ENCODE results near the gene ARMC3. TPM values are rescaled to one million over a fixed set of nuclear protein-coding genes. Genes with fewer than 3 reads are reported as not detected.

The ARMC3 gene
- total and polyA plus RNA-seq, 9 of the 15 experiments (the other 6 are each of a cell fraction or from before 2014, with no cell fraction given): 0.33 to 1.1 (median 0.62) TPM

DNA sequence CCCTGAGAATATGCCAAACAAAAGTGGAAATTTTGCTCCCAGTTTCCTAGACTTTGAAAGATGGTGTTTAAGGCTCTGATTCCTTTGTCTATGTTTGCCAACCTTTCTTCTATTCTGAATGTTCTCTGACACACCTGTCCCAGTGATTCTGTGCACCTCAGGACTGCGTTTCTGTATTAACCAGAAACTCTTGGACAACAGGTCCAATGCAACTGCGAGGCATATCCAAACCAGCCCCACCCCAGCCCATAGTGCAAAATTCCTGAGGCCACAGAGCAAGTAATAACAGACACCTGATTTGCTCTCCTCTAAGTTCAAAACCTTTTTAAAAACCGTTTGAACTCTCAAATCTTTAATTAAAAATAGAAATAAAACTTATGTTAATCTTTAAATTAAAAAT is 130.5 kb downstream of the ARMC3 start:
- ChIA-PET CTCF (ENCODE audit: low intra/inter-chr PET ratio) (no interaction called here), POLR2A (interaction anchor here (1.5 kb wide), 1 partner anchor 23 kb away, joined by 5 read pairs; no protein-coding TSS in a partner anchor)
- Histone ChIP-seq H3K27me3 (ENCODE audit: control insufficient read depth in 2 of 2, insufficient read depth in 2 of 2, low read length in 2 of 2) (no peaks in the 10 kb centered on the region), H3K36me3 (ENCODE audit: control insufficient read depth, insufficient read depth, low read length) (no peaks in the 10 kb centered on the region), H3K4me2 (ENCODE audit: insufficient read depth, low read length) (no peak overlapping the region), H3K9ac (ENCODE audit: insufficient read depth in 1 of 2, low read depth in 2 of 2, low read length in 2 of 2) (no peak overlapping the region), H2AFZ (ENCODE audit: low read depth, low read length) (no peak overlapping the region), H3K9me3 (replicated peaks; ENCODE audit: control insufficient read depth, insufficient read depth, low read depth, low read length) (no peaks in the 10 kb centered on the region), H3K4me3 (no peak overlapping the region), H4K20me1 (replicated peaks; ENCODE audit: control insufficient read depth, insufficient read depth, low read length) (no peaks in the 10 kb centered on the region), H3K9me1 (ENCODE audit: control insufficient read depth, insufficient read depth, low read length) (no peaks in the 10 kb centered on the region), H3K79me2 (ENCODE audit: control insufficient read depth, insufficient read depth, low read length) (no peaks in the 10 kb centered on the region), H3K27ac (ENCODE audit: extremely low read depth, low read depth, low read length) (no peak overlapping the region), H3K4me1 (replicated peaks in 1 of 2; ENCODE audit: control insufficient read depth in 2 of 2, insufficient read depth in 2 of 2, low read length in 2 of 2) (peaks cover 10 to 45% of the 10 kb centered on the region in 2 experiments)
- intact Hi-C loops (cut with micrococcal nuclease) (loop anchor here (10.0 kb wide), 1 partner anchor 744 kb away; the partner anchor contains the start of gene COMMD3), in situ Hi-C loops (cut with MboI) (no loop called here)
- no peak for ATAC-seq
- TF ChIP-seq ZNF41 (CRISPR knock-in tag; conservative IDR thresholded peaks at IDR 0.05) (no peak), ZNF232 (CRISPR knock-in tag; IDR thresholded peaks at IDR 0.05) (no peak), JUND (IDR thresholded peaks at IDR 0.05; ENCODE audit: borderline replicate concordance, low read depth, low read length) (no peak), JUND (tag; IDR thresholded peaks at IDR 0.05; ENCODE audit: borderline replicate concordance, low read depth, low read length) (no peak), HIVEP1 (CRISPR knock-in tag; IDR thresholded peaks at IDR 0.05) (no peak), GABPA (tag; conservative IDR thresholded peaks at IDR 0.05; ENCODE audit: low read depth) (no peak), ETV6 (IDR thresholded peaks at IDR 0.05; ENCODE audit: borderline replicate concordance in 1 of 2, low read depth in 2 of 2, low read length in 1 of 2) (no peak), ETV6 (CRISPR knock-in tag; IDR thresholded peaks at IDR 0.05; ENCODE audit: borderline replicate concordance) (no peak), KAT2B (IDR thresholded peaks at IDR 0.05; ENCODE audit: low read depth, low read length) (no peak), ZNF140 (CRISPR knock-in tag; IDR thresholded peaks at IDR 0.05) (no peak), POU5F1 (IDR thresholded peaks at IDR 0.05; ENCODE audit: borderline replicate concordance, low read depth, low read length, partially characterized antibody) (no peak), MCM5 (IDR thresholded peaks at IDR 0.05; ENCODE audit: low read depth) (no peak), FOSL1 (tag; conservative IDR thresholded peaks at IDR 0.05) (no peak)
- BruUV-seq (replicated peaks): no TSS peak
- no peak for DNase-seq (ENCODE audit: extremely low read depth in 1 of 4, low spot score in 3 of 4)
- WGBS (ENCODE audit: insufficient coverage, low coverage, missing lambda C conversion rate): 30% methylated on average over 3 of the region's 3 CpGs
- no peak for FAIRE-seq

Measured in K562 (cell line).